K562 (cell line): ENCODE measurements around the gene IL26. TPM values are rescaled to one million over a fixed set of nuclear protein-coding genes. Genes with fewer than 3 reads are reported as not detected.

Experiments used
- CHD1 ChIP-seq: fragments of 200-600 bp; sonication (generic); IDR thresholded peaks from one replicate; pipeline ENCODE4 v1.6.1; 2012; ENCODE audit warnings: mild to moderate bottlenecking, moderate library complexity, low read length, inconsistent platforms
- DPF2 ChIP-seq: fragments of 450-650 bp; IDR thresholded peaks from 2 replicates; pipeline ENCODE4 v1.6.1; 2016
- HSF4 ChIP-seq: fragments of 250-450 bp; sonication (Bioruptor Pico); IDR thresholded peaks from 2 replicates; pipeline ENCODE4 v2.1.2; 2022; ENCODE audit warnings: mild to moderate bottlenecking, moderate library complexity, borderline replicate concordance
- ILF3 ChIP-seq: fragments of 450-650 bp; IDR thresholded peaks from 2 replicates; pipeline ENCODE4 v1.6.1; 2018; ENCODE audit warnings: antibody characterized with exemption, mild to moderate bottlenecking, moderate library complexity, borderline replicate concordance
- IRF1 ChIP-seq: sonication (generic); formaldehyde crosslinking; IDR thresholded peaks from 2 replicates; pipeline ENCODE4 v1.8.0; 2022; ENCODE audit warnings: missing genetic modification reagents, mild to moderate bottlenecking, borderline replicate concordance
- PKNOX1 ChIP-seq: fragments of 450-650 bp; IDR thresholded peaks from 2 replicates; pipeline ENCODE4 v1.6.1; 2016
- SPI1 ChIP-seq: IDR thresholded peaks from 2 replicates; pipeline ENCODE4 v1.6.1; 2011; ENCODE audit warnings: low read depth, low read length, control low read depth, borderline replicate concordance
- TAF1 ChIP-seq: IDR thresholded peaks from 2 replicates; pipeline ENCODE4 v1.6.1; 2011; ENCODE audit warnings: mild to moderate bottlenecking, low read length, moderate library complexity; ENCODE audit not compliant: insufficient read depth, control insufficient read depth, severe bottlenecking; ENCODE audit errors: extremely low read depth
- TAL1 ChIP-seq: fragments of 450-650 bp; IDR thresholded peaks from 2 replicates; pipeline ENCODE4 v1.6.1; 2016; ENCODE audit warnings: mild to moderate bottlenecking
- TEAD4 ChIP-seq, 2 experiments: sonication (generic) in 1 of 2; formaldehyde crosslinking in 1 of 2; IDR thresholded peaks; 2 replicates each; pipeline versions ENCODE4 v1.6.1 to v1.8.0; 2012 to 2022; ENCODE audit warnings: borderline replicate concordance in 1 of 2, inconsistent platforms in 1 of 2, low read length in 1 of 2, mild to moderate bottlenecking in 1 of 2, missing genetic modification reagents in 1 of 2
- ZBTB2 ChIP-seq: fragments of 450-650 bp; IDR thresholded peaks from 2 replicates; pipeline ENCODE4 v1.6.1; 2016; ENCODE audit warnings: antibody characterized with exemption
- ZNF12 ChIP-seq: sonication (generic); formaldehyde crosslinking; IDR thresholded peaks from 2 replicates; pipeline ENCODE4 v1.4.0; 2020; ENCODE audit warnings: mild to moderate bottlenecking, missing genetic modification reagents
- ZNF175 ChIP-seq: fragments of 200-800 bp; sonication (Bioruptor generic); IDR thresholded peaks from 2 replicates; pipeline ENCODE4 v1.6.1; 2016; ENCODE audit warnings: low read depth, mild to moderate bottlenecking, missing genetic modification characterization, missing compliant biosample characterization
- ZNF224 ChIP-seq: sonication (generic); formaldehyde crosslinking; IDR thresholded peaks from 2 replicates; pipeline ENCODE4 v1.8.0; 2022; ENCODE audit warnings: mild to moderate bottlenecking, missing genetic modification reagents
- ZNF584 ChIP-seq: fragments of 200-800 bp; sonication (Bioruptor generic); IDR thresholded peaks from 2 replicates; pipeline ENCODE4 v1.6.1; 2016; ENCODE audit warnings: low read depth, mild to moderate bottlenecking, missing genetic modification characterization, missing compliant biosample characterization
- ZNF75A ChIP-seq: fragments of 450-650 bp; formaldehyde crosslinking; IDR thresholded peaks from 2 replicates; pipeline ENCODE4 v1.4.0; 2020; ENCODE audit warnings: mild to moderate bottlenecking
- polyA plus RNA-seq, 8 experiments: library from polyadenylated mRNA; depleted of rRNA in 4 of 8; stranded (reverse) in 5 of 8; unstranded in 3 of 8; fragments of >200 nt; fragmentation: Nextera tagmentation in 2 of 8; fragmentation: Illumina TruSeq in 1 of 8; extraction: Ambion mirVana in 2 of 8; extraction: Trizol in 1 of 8; gene quantifications; 2 replicates each; pipeline versions ENCODE4 v1.2.1 to v1.2.3, GENCODE V29; 2011 to 2014; ENCODE audit warnings: inconsistent platforms in 1 of 8, missing spikeins in 1 of 8
- total RNA-seq, 7 experiments: library from RNA; depleted of rRNA in 6 of 7; stranded (reverse); fragments of >200 nt in 6 of 7; fragmentation: Illumina TruSeq in 2 of 7; extraction: Trizol in 2 of 7; gene quantifications; 2 replicates each; pipeline versions ENCODE4 v1.2.1 to v1.2.3, GENCODE V29; 2011 to 2021; ENCODE audit warnings: low replicate concordance in 1 of 7

The IL26 gene
- total and polyA plus RNA-seq, 9 of the 15 experiments (the other 6 are each of a cell fraction or from before 2014, with no cell fraction given) = not detected

GRCh38 chr12:68236421-68237059 is 10.9 kb upstream of the IL26 start (continued):
- TF ChIP-seq IRF1 (CRISPR knock-in tag) = no peak; the same call in 1 of the 2 replicates
- TF ChIP-seq ZNF75A (CRISPR knock-in tag) = no peak
- TF ChIP-seq DPF2 = no peak
- no peak for TF ChIP-seq HSF4 (CRISPR knock-in tag)
- TF ChIP-seq SPI1 = no peak
- no peak for TF ChIP-seq CHD1
- no peak; the same call in 1 of the 2 replicates for TF ChIP-seq TAL1
- no peak for TF ChIP-seq ZBTB2
- TF ChIP-seq ZNF584 (CRISPR knock-in tag) = 0 out of 2 replicates have a peak, but pooled peaks have one; percentile 42
- TF ChIP-seq ZNF175 (CRISPR knock-in tag) = no peak
- TF ChIP-seq TEAD4 (IDR thresholded peaks at IDR 0.05; ENCODE audit: low read length) = no peak
- no peak for TF ChIP-seq TEAD4 (CRISPR knock-in tag; IDR thresholded peaks at IDR 0.05; ENCODE audit: borderline replicate concordance)
- no peak for TF ChIP-seq PKNOX1
- TF ChIP-seq ILF3 = no peak
- TF ChIP-seq TAF1 = no peak
- no peak for TF ChIP-seq ZNF12 (CRISPR knock-in tag)
- TF ChIP-seq ZNF224 (CRISPR knock-in tag) = no peak
